GF-D8 (cell line): ENCODE measurements around the gene ATP8B3.
"Not testable (repeated sequence)": the region's sequence is repeated elsewhere in the genome, so short reads cannot be mapped to it uniquely, and the experiment has no call there.

Experiments
- DNase-seq: peaks from one replicate; lab custom pipeline; 2025; lab: John Stamatoyannopoulos, UW

Gene ATP8B3

GRCh38 chr19:1797313-1797712 is 14.8 kb downstream of the ATP8B3 start:
- DNase-seq: not testable (repeated sequence)

GRCh38 chr19:1796395-1797142 is 15.5 kb downstream of the ATP8B3 start:
- DNase-seq: no peak

GRCh38 chr19:1794424-1795172 is 17.5 kb downstream of the ATP8B3 start:
- DNase-seq: no peak

- no peak for DNase-seq
Measured at GRCh38 chr19:1791879-1792278, 20.2 kb downstream of the ATP8B3 start.

GRCh38 chr19:1790054-1790792 is 21.9 kb downstream of the ATP8B3 start:
- DNase-seq: no peak

- no peak for DNase-seq
Measured at GRCh38 chr19:1789261-1790041, 22.6 kb downstream of the ATP8B3 start.

- DNase-seq: no peak
Measured at GRCh38 chr19:1787116-1787515, 25.0 kb downstream of the ATP8B3 start.

GRCh38 chr19:1786668-1787067 is 25.4 kb downstream of the ATP8B3 start:
- DNase-seq: no peak

- no peak for DNase-seq
Measured at GRCh38 chr19:1785310-1785709, 26.8 kb downstream of the ATP8B3 start.

- no peak for DNase-seq
Measured at GRCh38 chr19:1783874-1784273, 28.2 kb downstream of the ATP8B3 start.

GRCh38 chr19:1783354-1783753 is 28.7 kb downstream of the ATP8B3 start:
- no peak for DNase-seq

- no peak for DNase-seq
Measured at GRCh38 chr19:1782521-1782920, 29.6 kb downstream of the ATP8B3 start.

GRCh38 chr19:1780272-1780958 is 31.7 kb downstream of the ATP8B3 start:
- no peak for DNase-seq

GRCh38 chr19:1779574-1779973 is 32.5 kb downstream of the ATP8B3 start:
- no peak for DNase-seq

- no peak for DNase-seq
Measured at GRCh38 chr19:1777149-1777548, 34.9 kb downstream of the ATP8B3 start.

GRCh38 chr19:1776606-1777147 is 35.4 kb downstream of the ATP8B3 start:
- DNase-seq: no peak

GRCh38 chr19:1775951-1776605 is 36.0 kb downstream of the ATP8B3 start:
- DNase-seq: no peak

GRCh38 chr19:1774989-1775772 is 36.9 kb downstream of the ATP8B3 start:
- DNase-seq: no peak

GRCh38 chr19:1773184-1773583 is 38.9 kb downstream of the ATP8B3 start:
- no peak for DNase-seq
